Stimulated activated CD8-positive, alpha-beta memory T cell treated with anti-CD3 and anti-CD28 coated beads, Interleukin-12 subunit alpha, Interleukin-12 subunit beta, amount 100 ng/mL, for 1 hour (primary cell): ENCODE measurements around the gene RFPL2.
"Not testable (repeated sequence)": the region's sequence is repeated elsewhere in the genome, so short reads cannot be mapped to it uniquely, and the experiment has no call there.

Experiments used
- DNase-seq: peaks from one replicate; pipeline ENCODE4 v3.0.0-alpha.2; 2020; ENCODE audit warnings: low read depth

RFPL2 gene

GRCh38 chr22:32164075-32164860, 40.6 kb downstream of the RFPL2 start:
- no peak for DNase-seq

GRCh38 chr22:32160411-32160810, 44.5 kb downstream of the RFPL2 start:
- DNase-seq, result not testable (repeated sequence)

- DNase-seq, result no peak
Observed at GRCh38 chr22:32158712-32159533, 46.0 kb downstream of the RFPL2 start, which contains the start of gene C22orf42. Gene C22orf42, minus strand, starts transcription at chr22:32159303. Its CDS starts 88 bp downstream, at chr22:32159215.

GRCh38 chr22:32157632-32158031, 47.2 kb downstream of the RFPL2 start:
- DNase-seq, result not testable (repeated sequence)

GRCh38 chr22:32154727-32155126, 50.1 kb downstream of the RFPL2 start:
- not testable (repeated sequence) for DNase-seq

- DNase-seq, result not testable (repeated sequence)
Observed at GRCh38 chr22:32151641-32152040, 53.2 kb downstream of the RFPL2 start.

GRCh38 chr22:32150647-32151046, 54.2 kb downstream of the RFPL2 start:
- DNase-seq, result not testable (repeated sequence)

GRCh38 chr22:32148372-32148771, 56.5 kb downstream of the RFPL2 start:
- DNase-seq, result not testable (repeated sequence)

GRCh38 chr22:32147128-32147527, 57.7 kb downstream of the RFPL2 start:
- DNase-seq, result not testable (repeated sequence)

- no peak for DNase-seq
Observed at GRCh38 chr22:32144496-32145274, 60.2 kb downstream of the RFPL2 start.

- no peak for DNase-seq
Observed at GRCh38 chr22:32142600-32142999, 62.3 kb downstream of the RFPL2 start.

- DNase-seq, result not testable (repeated sequence)
Observed at GRCh38 chr22:32140688-32141087, 64.2 kb downstream of the RFPL2 start.
